CD4-positive, alpha-beta T cell (primary cell): Measurements from ENCODE around the gene F5. TPM values are rescaled to one million over a fixed set of nuclear protein-coding genes. Genes with fewer than 3 reads are reported as not detected.
A peak's percentile ranks its signal among the peaks of the same experiment; 100 is the strongest.
"Not testable (repeated sequence)": the region's sequence is repeated elsewhere in the genome, so short reads cannot be mapped to it uniquely, and the experiment has no call there.

Experiments used
- ATAC-seq: fragments of 200-7000 bp; cut with Tn5 transposase; one replicate; pipeline ENCODE4 v1.10.0; 2022; ENCODE audit warnings: mild to moderate bottlenecking; ENCODE audit not compliant: poor library complexity
- CTCF ChIA-PET: fragments of 350-600 bp; sonication (Branson Sonifier 250); formaldehyde crosslinking; loops from one replicate; lab custom pipeline; 2021; ENCODE audit warnings: antibody characterized with exemption, inconsistent platforms; lab: Charles Lee
- POLR2A ChIA-PET: fragments of 350-600 bp; sonication (Branson Sonifier 250); formaldehyde crosslinking; loops from one replicate; lab custom pipeline; 2021; ENCODE audit warnings: antibody characterized with exemption, inconsistent platforms; lab: Charles Lee
- DNase-seq, 14 experiments: peaks; one replicate each; pipeline ENCODE4 v3.0.0-alpha.2; 2013 to 2020; ENCODE audit warnings: mixed read lengths in 2 of 14
- H3K27ac ChIP-seq, 2 donors: one replicate each; pipeline versions ENCODE4 v1.5.1 to v1.7.0; 2013; ENCODE audit warnings: low read length in 2 of 2, low read depth in 1 of 2, mild to moderate bottlenecking in 1 of 2
- H3K27me3 ChIP-seq, 2 experiments: 1 replicate in 1 of 2; 2 replicates in 1 of 2; pipeline versions ENCODE4 v1.6.1 to v1.7.0; 2013; ENCODE audit warnings: low read length in 2 of 2, control low read depth in 1 of 2, mild to moderate bottlenecking in 1 of 2, moderate library complexity in 1 of 2; ENCODE audit not compliant: insufficient read depth in 2 of 2, control insufficient read depth in 1 of 2
- H3K36me3 ChIP-seq: one replicate; pipeline ENCODE4 v1.6.1; 2013; ENCODE audit warnings: low read length, control low read depth; ENCODE audit not compliant: insufficient read depth
- H3K4me1 ChIP-seq: one replicate; pipeline ENCODE4 v1.6.1; 2013; ENCODE audit warnings: low read length, control low read depth; ENCODE audit not compliant: insufficient read depth
- H3K4me3 ChIP-seq: one replicate; pipeline ENCODE4 v1.5.1; 2013; ENCODE audit warnings: mild to moderate bottlenecking, low read length, moderate library complexity
- H3K9me3 ChIP-seq, 2 experiments: 1 replicate in 1 of 2; 2 replicates in 1 of 2; pipeline versions ENCODE4 v1.6.1 to v1.7.0; 2013; ENCODE audit warnings: low read length in 2 of 2, mild to moderate bottlenecking in 2 of 2, control low read depth in 1 of 2, moderate library complexity in 1 of 2; ENCODE audit not compliant: control insufficient read depth in 1 of 2, insufficient read depth in 1 of 2
- H3K27ac Mint-ChIP-seq: one replicate; pipeline ENCODE4 v1.8.0; 2020; ENCODE audit warnings: mixed read lengths
- H3K27me3 Mint-ChIP-seq: one replicate; pipeline ENCODE4 v1.8.0; 2021; ENCODE audit warnings: mixed read lengths
- H3K36me3 Mint-ChIP-seq: one replicate; pipeline ENCODE4 v1.8.0; 2021; ENCODE audit warnings: low read depth, mixed read lengths
- H3K4me1 Mint-ChIP-seq: one replicate; pipeline ENCODE4 v1.8.0; 2021; ENCODE audit warnings: low read depth, mixed read lengths
- H3K4me3 Mint-ChIP-seq: one replicate; pipeline ENCODE4 v1.8.0; 2020; ENCODE audit warnings: mild to moderate bottlenecking, mixed read lengths
- H3K9me3 Mint-ChIP-seq: one replicate; pipeline ENCODE4 v1.8.0; 2020; ENCODE audit warnings: mixed read lengths
- intact Hi-C, 2 experiments: fragments of 100-400 bp; cut with DNase I in 1 of 2; cut with micrococcal nuclease in 1 of 2; formaldehyde crosslinking; loops; one replicate each; pipeline versions ENCODE4 v1.15.1 to v1.9.0; 2023 to 2025; cut with DNase I, micrococcal nuclease
- total RNA-seq, 174 experiments: library from RNA in 2 of 174; stranded (reverse) in 2 of 174; gene quantifications; one replicate each; pipeline ENCODE4 v1.2.3 and lab custom pipeline; 2021 to 2026
- TF ChIP-seq, protein P1 (sequence below): fragments of 200-600 bp; IDR thresholded peaks from one replicate; pipeline ENCODE4 v1.8.0; 2022; ENCODE audit warnings: antibody characterized with exemption, mild to moderate bottlenecking

Gene F5
- total RNA-seq, 2 experiments from 2014 or later, result 5.4 to 6.2 TPM

- no peak overlapping the region for H3K4me3 ChIP-seq
- TF ChIP-seq, protein P1, sequence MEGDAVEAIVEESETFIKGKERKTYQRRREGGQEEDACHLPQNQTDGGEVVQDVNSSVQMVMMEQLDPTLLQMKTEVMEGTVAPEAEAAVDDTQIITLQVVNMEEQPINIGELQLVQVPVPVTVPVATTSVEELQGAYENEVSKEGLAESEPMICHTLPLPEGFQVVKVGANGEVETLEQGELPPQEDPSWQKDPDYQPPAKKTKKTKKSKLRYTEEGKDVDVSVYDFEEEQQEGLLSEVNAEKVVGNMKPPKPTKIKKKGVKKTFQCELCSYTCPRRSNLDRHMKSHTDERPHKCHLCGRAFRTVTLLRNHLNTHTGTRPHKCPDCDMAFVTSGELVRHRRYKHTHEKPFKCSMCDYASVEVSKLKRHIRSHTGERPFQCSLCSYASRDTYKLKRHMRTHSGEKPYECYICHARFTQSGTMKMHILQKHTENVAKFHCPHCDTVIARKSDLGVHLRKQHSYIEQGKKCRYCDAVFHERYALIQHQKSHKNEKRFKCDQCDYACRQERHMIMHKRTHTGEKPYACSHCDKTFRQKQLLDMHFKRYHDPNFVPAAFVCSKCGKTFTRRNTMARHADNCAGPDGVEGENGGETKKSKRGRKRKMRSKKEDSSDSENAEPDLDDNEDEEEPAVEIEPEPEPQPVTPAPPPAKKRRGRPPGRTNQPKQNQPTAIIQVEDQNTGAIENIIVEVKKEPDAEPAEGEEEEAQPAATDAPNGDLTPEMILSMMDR, result no peak
- intact Hi-C loops, result no loop called here
- DNase-seq (peak in 1 of 14 experiments; percentile 9), ATAC-seq (no peak)
- Mint-ChIP-seq H3K9me3 (no peaks in the 10 kb centered on the region), H3K27ac (peak overlapping the region; percentile 25), H3K36me3 (no peaks in the 10 kb centered on the region), H3K4me1 (peaks cover 35% of the 10 kb centered on the region), H3K27me3 (no peaks in the 10 kb centered on the region), H3K4me3 (peak overlapping the region; percentile 17)
- CTCF ChIA-PET, result interaction anchor here (1.4 kb wide), 1 partner anchor 8 kb away, joined by 3 read pairs; no protein-coding TSS in a partner anchor
- POLR2A ChIA-PET, result interaction anchor here (1.7 kb wide), 1 partner anchor 23 kb away, joined by 5 read pairs; the partner anchor contains the start of gene SLC19A2
- no peaks in the 10 kb centered on the region for H3K36me3 ChIP-seq
- no peaks in the 10 kb centered on the region for H3K9me3 ChIP-seq
- H3K4me1 ChIP-seq, result peaks cover 3% of the 10 kb centered on the region
- H3K27ac ChIP-seq, result no peak overlapping the region
- H3K27me3 ChIP-seq, result no peaks in the 10 kb centered on the region
These were observed 77.6 kb downstream of the F5 start for GRCh38 chr1:169508432-169509338.

- intact Hi-C loops, result no loop called here
- Histone ChIP-seq H3K27ac (no peak overlapping the region), H3K4me1 (peaks cover 3% of the 10 kb centered on the region), H3K27me3 (no peaks in the 10 kb centered on the region), H3K9me3 (no peaks in the 10 kb centered on the region), H3K4me3 (no peak overlapping the region), H3K36me3 (no peaks in the 10 kb centered on the region)
- H3K4me3 Mint-ChIP-seq, result no peak overlapping the region
- ChIA-PET POLR2A (interaction anchor here (1.7 kb wide), 1 partner anchor 21 kb away, joined by 5 read pairs; the partner anchor contains the start of gene SLC19A2), CTCF (no interaction called here)
- TF ChIP-seq, protein P1, result no peak
- no peaks in the 10 kb centered on the region for H3K27me3 Mint-ChIP-seq
- H3K9me3 Mint-ChIP-seq, result no peaks in the 10 kb centered on the region
- DNase-seq (no peak), ATAC-seq (no peak)
- H3K36me3 Mint-ChIP-seq, result no peaks in the 10 kb centered on the region
- peaks cover 35% of the 10 kb centered on the region for H3K4me1 Mint-ChIP-seq
- no peak overlapping the region for H3K27ac Mint-ChIP-seq
These were observed 78.9 kb downstream of the F5 start for GRCh38 chr1:169507413-169507812.

DNA sequence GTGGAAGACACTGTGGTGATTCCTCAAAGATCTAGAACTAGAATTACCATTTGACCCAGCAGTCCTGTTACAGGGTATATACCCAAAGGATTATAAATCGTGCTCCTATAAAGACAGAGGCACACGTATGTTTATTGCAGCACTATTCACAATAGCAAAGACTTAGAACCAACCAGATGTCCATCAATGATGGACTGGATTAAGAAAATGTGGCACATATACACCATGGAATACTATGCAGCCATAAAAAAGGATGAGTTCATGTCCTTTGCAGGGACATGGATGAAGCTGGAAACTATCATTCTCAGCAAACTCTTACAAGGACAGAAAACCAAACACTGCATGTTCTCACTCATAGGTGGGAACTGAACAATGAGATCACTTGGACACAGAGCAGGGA lies 82.7 kb downstream of the F5 start:
- H3K4me3 Mint-ChIP-seq, H3K9me3 ChIP-seq, H3K4me3 ChIP-seq, H3K4me1 ChIP-seq, intact Hi-C loops, H3K9me3 Mint-ChIP-seq, H3K27me3 ChIP-seq, ATAC-seq, H3K36me3 Mint-ChIP-seq, H3K27me3 Mint-ChIP-seq, H3K36me3 ChIP-seq, H3K27ac ChIP-seq, POLR2A ChIA-PET, DNase-seq, H3K27ac Mint-ChIP-seq, CTCF ChIA-PET: not testable (repeated sequence)
- H3K4me1 Mint-ChIP-seq, result peaks cover 15% of the 10 kb centered on the region
